Bronchial epithelial cell (primary cell): ENCODE data around the gene NCKAP5L. TPM values are rescaled to one million over a fixed set of nuclear protein-coding genes. Genes with fewer than 3 reads are reported as not detected.

Source experiments
- DNase-seq: peaks from one replicate; pipeline ENCODE4 v3.0.0-alpha.2; 2010; ENCODE audit warnings: low read depth
- FAIRE-seq: peaks from 2 replicates; lab custom pipeline; 2011; peaks lifted over from hg19 to GRCh38; lab: Jason Lieb, UNC
- H3K27me3 ChIP-seq: 2 replicates; pipeline ENCODE4 v1.5.1; 2011; ENCODE audit warnings: low read length; ENCODE audit not compliant: control insufficient read depth, insufficient read depth
- H3K36me3 ChIP-seq: 2 replicates; pipeline ENCODE4 v1.5.1; 2011; ENCODE audit warnings: low read length; ENCODE audit not compliant: control insufficient read depth, insufficient read depth
- H3K4me3 ChIP-seq: 2 replicates; pipeline ENCODE4 v1.5.1; 2011; ENCODE audit warnings: mild to moderate bottlenecking, low read depth, low read length, control low read depth
- total RNA-seq: library from RNA; depleted of rRNA; stranded (reverse); fragments of >200 nt; gene quantifications from 2 replicates; pipeline ENCODE4 v1.2.1, GENCODE V29; 2014
- TF ChIP-seq, protein P1 (sequence below): IDR thresholded peaks from 2 replicates; pipeline ENCODE4 v1.5.1; 2011; ENCODE audit warnings: mild to moderate bottlenecking, moderate library complexity, low read length, control low read depth, inconsistent platforms; ENCODE audit not compliant: insufficient read depth, severe bottlenecking

The NCKAP5L gene
- total RNA-seq, 1 donor from 2014 or later, result 3.7 TPM

GRCh38 chr12:49870501-49871262, 42.5 kb upstream of the NCKAP5L start:
- TF ChIP-seq, protein P1, sequence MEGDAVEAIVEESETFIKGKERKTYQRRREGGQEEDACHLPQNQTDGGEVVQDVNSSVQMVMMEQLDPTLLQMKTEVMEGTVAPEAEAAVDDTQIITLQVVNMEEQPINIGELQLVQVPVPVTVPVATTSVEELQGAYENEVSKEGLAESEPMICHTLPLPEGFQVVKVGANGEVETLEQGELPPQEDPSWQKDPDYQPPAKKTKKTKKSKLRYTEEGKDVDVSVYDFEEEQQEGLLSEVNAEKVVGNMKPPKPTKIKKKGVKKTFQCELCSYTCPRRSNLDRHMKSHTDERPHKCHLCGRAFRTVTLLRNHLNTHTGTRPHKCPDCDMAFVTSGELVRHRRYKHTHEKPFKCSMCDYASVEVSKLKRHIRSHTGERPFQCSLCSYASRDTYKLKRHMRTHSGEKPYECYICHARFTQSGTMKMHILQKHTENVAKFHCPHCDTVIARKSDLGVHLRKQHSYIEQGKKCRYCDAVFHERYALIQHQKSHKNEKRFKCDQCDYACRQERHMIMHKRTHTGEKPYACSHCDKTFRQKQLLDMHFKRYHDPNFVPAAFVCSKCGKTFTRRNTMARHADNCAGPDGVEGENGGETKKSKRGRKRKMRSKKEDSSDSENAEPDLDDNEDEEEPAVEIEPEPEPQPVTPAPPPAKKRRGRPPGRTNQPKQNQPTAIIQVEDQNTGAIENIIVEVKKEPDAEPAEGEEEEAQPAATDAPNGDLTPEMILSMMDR, result no peak
- FAIRE-seq (no peak), DNase-seq (no peak)
- Histone ChIP-seq H3K4me3 (no peak overlapping the region), H3K36me3 (no peaks in the 10 kb centered on the region), H3K27me3 (no peaks in the 10 kb centered on the region)

DNA sequence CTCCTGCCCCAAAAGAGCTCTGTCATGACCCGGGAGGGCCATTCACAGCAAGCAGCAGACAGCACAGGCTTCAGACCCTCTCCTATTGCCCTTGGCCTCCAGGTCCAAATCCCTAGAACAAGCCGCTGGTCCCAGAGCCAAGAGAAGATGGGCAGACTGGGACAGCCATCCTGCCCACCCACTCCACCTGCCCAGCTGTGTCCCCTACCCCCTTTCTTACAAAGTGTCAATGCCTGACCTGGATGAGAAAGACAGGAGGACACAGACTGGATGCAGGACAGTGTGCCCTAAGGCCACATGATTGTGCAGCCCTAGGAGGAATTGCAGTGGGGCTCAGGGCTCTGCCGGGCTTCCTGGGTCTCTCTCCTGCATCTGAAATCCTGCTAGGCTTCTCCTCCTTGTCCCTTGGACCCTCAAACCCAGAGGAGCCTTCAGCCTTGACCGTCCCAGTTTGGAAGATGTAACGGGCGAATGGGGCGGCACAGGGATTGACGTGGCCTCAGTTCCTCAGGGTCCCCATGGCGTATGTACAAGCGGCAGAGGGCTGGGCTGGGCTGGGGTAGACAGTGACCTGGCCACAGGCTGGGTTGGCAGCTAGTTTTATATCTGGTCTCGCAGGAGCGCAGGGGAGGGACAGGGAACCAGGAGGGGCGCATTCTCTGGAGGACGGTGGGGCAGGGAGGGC, 41.7 kb upstream of the NCKAP5L start:
- H3K36me3 ChIP-seq, result no peaks in the 10 kb centered on the region
- no peaks in the 10 kb centered on the region for H3K27me3 ChIP-seq
- no peak overlapping the region for H3K4me3 ChIP-seq
- no peak for DNase-seq
- TF ChIP-seq, protein P1, result no peak
- FAIRE-seq, result no peak

GRCh38 chr12:49868952-49869815, 41.0 kb upstream of the NCKAP5L start:
- FAIRE-seq, result no peak
- H3K27me3 ChIP-seq, result no peaks in the 10 kb centered on the region

DNA sequence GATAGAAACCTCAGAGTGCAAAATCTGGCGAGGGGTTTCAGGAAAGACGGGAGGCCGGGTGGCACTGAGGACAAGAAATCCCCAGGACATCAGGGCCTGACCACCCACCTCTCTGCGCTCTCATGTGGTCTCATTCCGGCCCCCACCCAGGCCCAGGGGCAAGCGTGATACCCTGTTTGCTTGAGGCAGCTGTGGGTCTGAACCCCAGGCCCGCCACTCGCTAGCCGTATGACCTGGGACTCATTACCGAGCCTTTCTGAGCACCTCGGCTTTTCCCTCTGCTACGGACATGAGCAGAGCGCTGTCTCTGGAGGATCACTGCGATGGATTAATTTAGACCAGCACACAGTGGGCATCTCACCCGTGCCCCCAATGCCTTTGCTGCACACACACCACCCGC, 40.2 kb upstream of the NCKAP5L start:
- DNase-seq (no peak), FAIRE-seq (no peak)
- no peak overlapping the region for H3K4me3 ChIP-seq
- no peaks in the 10 kb centered on the region for H3K27me3 ChIP-seq
- no peaks in the 10 kb centered on the region for H3K36me3 ChIP-seq
- TF ChIP-seq, protein P1, result no peak

More at GRCh38 chr12:49868952-49869815, 41.0 kb upstream of the NCKAP5L start:
- Histone ChIP-seq H3K4me3 (no peak overlapping the region), H3K36me3 (no peaks in the 10 kb centered on the region)
- TF ChIP-seq, protein P1, result no peak
- DNase-seq, result no peak

GRCh38 chr12:49867570-49868341, 39.5 kb upstream of the NCKAP5L start:
- no peak overlapping the region for H3K4me3 ChIP-seq
- TF ChIP-seq, protein P1, result no peak
- no peaks in the 10 kb centered on the region for H3K36me3 ChIP-seq
- no peak for FAIRE-seq
- DNase-seq, result peak; percentile 26
- no peaks in the 10 kb centered on the region for H3K27me3 ChIP-seq
